Parathyroid adenoma (tissue), 2 donors: Measurements from ENCODE around the gene PIP4K2C.

ENCODE experiments used
- H2AFZ ChIP-seq: fragments of 300-600 bp; sonication (generic); one replicate; pipeline ENCODE4 v1.7.0; 2017; ENCODE audit warnings: antibody characterized with exemption, mild to moderate bottlenecking
- H3K27ac ChIP-seq: fragments of 300-600 bp; sonication (generic); one replicate; pipeline ENCODE4 v1.7.0; 2017
- H3K27me3 ChIP-seq: fragments of 300-600 bp; sonication (generic); one replicate; pipeline ENCODE4 v1.7.0; 2017; ENCODE audit warnings: low read length; ENCODE audit not compliant: control insufficient read depth, insufficient read depth
- H3K36me3 ChIP-seq: fragments of 300-600 bp; sonication (generic); one replicate; pipeline ENCODE4 v1.7.0; 2017; ENCODE audit warnings: low read length; ENCODE audit not compliant: control insufficient read depth, insufficient read depth
- H3K4me1 ChIP-seq: fragments of 300-600 bp; sonication (generic); one replicate; pipeline ENCODE4 v1.7.0; 2017; ENCODE audit warnings: control low read depth
- H3K4me2 ChIP-seq: fragments of 300-600 bp; sonication (generic); one replicate; pipeline ENCODE4 v1.7.0; 2017; ENCODE audit warnings: low read length
- H3K4me3 ChIP-seq: fragments of 300-600 bp; sonication (generic); one replicate; pipeline ENCODE4 v1.7.0; 2017; ENCODE audit warnings: low read depth, low read length
- H3K79me2 ChIP-seq: fragments of 300-600 bp; sonication (generic); one replicate; pipeline ENCODE4 v1.7.0; 2017; ENCODE audit warnings: control low read depth
- H3K9ac ChIP-seq: fragments of 300-600 bp; sonication (generic); one replicate; pipeline ENCODE4 v1.7.0; 2017; ENCODE audit warnings: mild to moderate bottlenecking
- H3K9me3 ChIP-seq: fragments of 300-600 bp; sonication (generic); one replicate; pipeline ENCODE4 v1.7.0; 2017; ENCODE audit warnings: low read length; ENCODE audit not compliant: control insufficient read depth
- CTCF ChIP-seq: fragments of 300-600 bp; sonication (generic); IDR thresholded peaks from one replicate; pipeline ENCODE4 v1.7.0; 2017; ENCODE audit warnings: antibody characterized with exemption, mild to moderate bottlenecking
- donor health status: primary hyperparathyroidism.

Gene PIP4K2C

GRCh38 chr12:57629897-57630471 lies 39.0 kb downstream of the PIP4K2C start:
- Histone ChIP-seq H3K9ac (no peak overlapping the region), H3K4me2 (no peak overlapping the region), H2AFZ (no peak overlapping the region), H3K27ac (no peak overlapping the region), H3K4me3 (no peak overlapping the region), H3K79me2 (no peaks in the 10 kb centered on the region), H3K9me3 (no peaks in the 10 kb centered on the region), H3K27me3 (peaks cover 9% of the 10 kb centered on the region), H3K36me3 (no peaks in the 10 kb centered on the region), H3K4me1 (no peaks in the 10 kb centered on the region)
- TF ChIP-seq CTCF = no peak

- no peak overlapping the region for H3K27ac ChIP-seq
- H3K4me3 ChIP-seq = no peak overlapping the region
- no peak for TF ChIP-seq CTCF
- no peak overlapping the region for H3K9ac ChIP-seq
- H3K4me2 ChIP-seq = no peak overlapping the region
- H2AFZ ChIP-seq = no peak overlapping the region
- no peaks in the 10 kb centered on the region for H3K79me2 ChIP-seq
- peaks cover 9% of the 10 kb centered on the region for H3K27me3 ChIP-seq
- H3K36me3 ChIP-seq = no peaks in the 10 kb centered on the region
- H3K4me1 ChIP-seq = no peaks in the 10 kb centered on the region
- H3K9me3 ChIP-seq = no peaks in the 10 kb centered on the region
These were observed 40.0 kb downstream of the PIP4K2C start for GRCh38 chr12:57630891-57631433.

GRCh38 chr12:57631566-57632072 lies 40.6 kb downstream of the PIP4K2C start:
- H3K9me3 ChIP-seq = no peaks in the 10 kb centered on the region
- no peak for TF ChIP-seq CTCF
- peaks cover 9% of the 10 kb centered on the region for H3K27me3 ChIP-seq
- no peak overlapping the region for H3K4me3 ChIP-seq
- H3K4me2 ChIP-seq = peak overlapping the region; percentile 93
- H2AFZ ChIP-seq = peak overlapping the region; percentile 59
- no peak overlapping the region for H3K9ac ChIP-seq
- no peak overlapping the region for H3K27ac ChIP-seq
- H3K4me1 ChIP-seq = no peaks in the 10 kb centered on the region
- H3K36me3 ChIP-seq = no peaks in the 10 kb centered on the region
- no peaks in the 10 kb centered on the region for H3K79me2 ChIP-seq

GRCh38 chr12:57632073-57632957 lies 41.3 kb downstream of the PIP4K2C start:
- Histone ChIP-seq H3K27ac (no peak overlapping the region), H3K4me1 (no peaks in the 10 kb centered on the region), H3K27me3 (peaks cover 9% of the 10 kb centered on the region), H3K79me2 (no peaks in the 10 kb centered on the region), H3K4me2 (peak overlapping the region; percentile 93), H3K9ac (no peak overlapping the region), H3K36me3 (no peaks in the 10 kb centered on the region), H3K4me3 (peak overlapping the region; percentile 47), H3K9me3 (no peaks in the 10 kb centered on the region), H2AFZ (peak overlapping the region; percentile 68)
- TF ChIP-seq CTCF = no peak
